ENCODE measurements around the gene ARNT2.
"Not testable (repeated sequence)": the region's sequence is repeated elsewhere in the genome, so short reads cannot be mapped to it uniquely, and the experiment has no call there.

ARNT2 gene

DNA sequence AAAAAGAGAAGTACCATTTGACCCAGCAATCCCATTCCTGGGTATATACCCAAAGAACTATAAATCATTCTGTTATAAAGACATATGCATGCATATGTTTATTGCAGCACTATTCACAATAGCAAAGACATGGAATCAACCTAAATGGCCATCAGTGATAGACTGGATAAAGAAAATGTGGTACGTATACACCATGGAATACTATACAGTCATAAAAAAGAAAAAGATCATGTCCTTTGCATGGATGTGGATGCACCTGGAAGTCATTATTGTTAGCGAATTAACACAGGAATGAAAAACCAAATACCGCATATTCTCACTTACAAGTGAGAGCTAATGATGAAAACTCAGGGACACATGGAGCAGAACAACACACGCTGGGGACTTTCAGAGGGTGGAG lies 106.8 kb downstream of the ARNT2 start:
- DNase-seq (ENCODE audit: low read depth in 1 of 2, low spot score in 1 of 2) = not testable (repeated sequence)

DNA sequence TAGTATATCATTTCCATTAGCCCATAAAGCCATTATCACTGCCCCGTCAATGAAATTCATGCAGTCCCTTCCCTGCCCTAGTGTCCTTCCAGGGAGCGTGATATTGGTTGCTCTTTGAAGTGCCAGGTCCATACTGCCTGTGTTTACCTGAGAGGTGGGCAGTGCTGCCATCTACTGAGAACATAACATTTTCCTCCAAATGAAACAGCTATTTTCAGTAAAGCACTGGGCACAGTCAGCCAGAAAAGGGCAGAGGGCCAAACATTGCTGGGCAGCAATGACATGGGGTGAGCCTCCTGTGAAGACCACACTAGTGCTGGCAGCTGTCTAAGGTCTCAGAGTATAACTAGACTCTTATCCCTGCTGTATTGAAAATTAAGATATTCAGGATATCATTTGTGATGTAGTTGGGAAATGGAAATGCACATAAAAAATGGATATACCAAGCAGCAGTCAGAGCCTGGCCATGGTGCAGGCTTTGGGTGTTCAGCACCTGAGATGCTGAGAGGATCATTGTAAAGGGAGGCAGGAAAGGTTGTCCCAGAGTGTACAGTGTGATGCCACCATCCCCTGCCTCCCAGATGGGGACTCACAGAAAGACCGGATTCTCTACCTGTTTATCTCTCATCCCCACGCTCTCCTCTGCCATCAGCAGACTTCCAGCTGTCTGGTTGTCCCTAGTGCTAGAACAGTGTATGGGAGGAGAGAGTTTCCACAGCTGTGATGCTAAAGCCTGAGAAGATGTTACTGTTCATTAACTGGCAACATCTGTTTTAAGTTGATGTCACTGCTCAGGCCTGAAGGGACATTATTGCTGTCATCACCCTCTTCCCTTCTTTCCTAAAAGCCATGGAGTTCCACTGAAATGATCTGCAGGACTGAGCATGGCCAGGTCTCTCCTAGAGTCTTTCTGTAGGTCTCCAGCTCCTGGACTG lies 108.8 kb downstream of the ARNT2 start:
- no peak for DNase-seq (ENCODE audit: low read depth in 1 of 2, low spot score in 1 of 2)

DNA sequence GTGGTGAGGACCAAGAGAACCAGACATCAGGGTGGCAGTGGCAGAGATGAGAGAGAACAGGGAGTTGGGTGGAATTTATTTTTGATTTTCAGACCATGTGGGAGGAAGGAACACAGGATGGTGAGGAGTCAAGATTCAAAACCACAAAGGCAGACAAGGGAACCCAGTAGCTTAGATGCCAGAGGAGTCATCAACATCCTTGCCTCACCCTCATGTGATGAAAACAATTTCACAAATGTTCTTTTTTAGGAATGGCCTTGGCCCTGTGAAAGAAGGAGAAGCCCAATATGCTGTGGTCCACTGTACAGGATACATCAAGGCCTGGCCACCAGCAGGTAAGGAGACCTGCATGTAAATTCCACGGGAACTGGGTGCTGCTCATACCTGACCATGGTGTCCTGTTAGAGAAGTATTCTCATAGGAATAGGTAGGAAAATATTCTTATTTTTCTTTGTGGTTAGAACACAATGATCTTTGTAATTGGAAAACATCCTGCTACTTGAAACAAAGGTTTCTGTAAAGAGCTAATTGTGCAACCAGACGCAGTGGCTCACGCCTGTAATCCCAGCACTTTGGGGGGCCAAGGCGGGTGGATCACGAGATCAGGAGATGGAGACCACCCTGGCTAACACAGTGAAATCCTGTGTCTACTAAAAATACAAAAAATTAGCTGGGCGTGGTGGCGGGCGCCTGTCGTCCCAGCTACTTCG lies 110.0 kb downstream of the ARNT2 start:
- no peak for DNase-seq (ENCODE audit: low read depth in 1 of 2, low spot score in 1 of 2)

DNA sequence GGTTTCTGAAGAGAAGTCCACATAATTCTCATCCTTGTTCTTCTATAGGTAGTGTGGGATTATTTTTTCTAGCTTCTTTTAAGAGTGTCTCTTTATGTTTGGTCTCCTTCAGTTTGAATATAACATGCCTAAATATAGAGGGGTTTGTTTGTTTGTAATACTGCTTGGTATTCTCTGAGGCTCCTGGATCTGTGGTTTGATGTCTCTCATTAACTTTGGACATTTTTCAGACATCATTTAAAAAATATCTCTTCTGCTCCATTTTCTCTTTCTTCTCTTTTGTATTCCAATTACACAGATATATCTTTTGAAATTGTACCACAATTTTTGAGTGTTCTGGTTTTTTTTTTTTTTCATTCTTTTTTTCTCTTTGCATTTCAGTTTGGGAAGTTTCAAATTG lies 113.1 kb downstream of the ARNT2 start:
- no peak for DNase-seq (ENCODE audit: low read depth in 1 of 2, low spot score in 1 of 2)

DNA sequence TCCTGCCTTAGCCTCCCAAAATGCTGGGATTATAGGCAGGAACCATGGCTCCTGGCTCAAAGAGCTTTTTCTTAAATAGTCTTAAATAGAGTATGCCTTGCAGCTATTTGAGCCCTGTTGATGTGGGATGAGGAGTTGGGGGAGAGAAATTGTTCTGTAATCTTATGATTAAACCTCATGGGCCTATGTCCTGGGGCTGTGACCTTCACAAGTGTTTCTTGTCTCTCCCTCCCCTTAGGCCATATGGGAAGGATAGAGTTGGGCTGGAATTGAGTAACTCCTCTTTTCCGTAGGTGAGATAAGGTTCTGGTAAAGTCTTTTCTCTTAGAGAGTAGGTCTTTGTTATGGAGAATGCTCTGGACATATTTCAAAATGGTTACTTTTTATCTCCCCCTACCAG lies 114.3 kb downstream of the ARNT2 start:
- DNase-seq (ENCODE audit: low read depth in 1 of 2, low spot score in 1 of 2) = no peak

DNA sequence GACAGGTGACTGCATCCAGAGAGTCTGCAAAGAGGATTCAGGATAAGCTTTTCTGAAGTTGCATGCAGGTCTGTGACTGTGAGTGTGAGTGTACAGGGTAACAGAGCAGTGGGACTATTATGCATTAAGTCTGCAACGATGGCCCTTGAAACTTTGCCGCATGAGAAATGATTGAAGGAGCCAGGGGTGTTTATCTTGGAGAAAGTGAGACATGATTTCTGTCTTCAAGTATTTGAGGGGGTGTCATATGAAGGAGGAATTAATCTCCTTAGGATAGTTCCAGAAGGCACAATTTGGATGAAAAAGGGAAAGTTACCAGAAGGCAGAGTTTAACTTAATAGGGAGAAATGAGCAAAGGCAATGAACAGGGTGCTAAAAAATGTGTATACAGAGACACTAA lies 119.6 kb downstream of the ARNT2 start:
- no peak for DNase-seq (ENCODE audit: low read depth in 1 of 2, low spot score in 1 of 2)

DNA sequence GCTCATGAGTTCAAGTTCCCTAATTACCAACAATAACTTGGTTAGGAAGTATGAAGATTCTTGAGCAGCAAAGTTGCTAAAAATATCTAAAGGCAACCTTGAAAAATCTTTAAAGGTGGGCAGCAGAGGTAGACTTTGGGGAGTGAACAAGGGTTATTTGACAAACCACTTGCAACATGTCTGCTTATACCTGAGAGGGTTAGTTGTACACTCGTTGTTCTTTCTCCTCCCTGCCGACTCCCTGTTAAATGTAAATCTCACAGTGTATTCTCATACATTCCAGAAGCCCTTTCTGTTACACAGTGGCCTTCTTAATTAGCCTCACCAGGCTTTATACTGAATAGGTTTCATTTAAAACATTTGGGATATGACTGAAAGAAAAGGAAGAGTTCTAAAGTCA lies 121.7 kb downstream of the ARNT2 start:
- DNase-seq (ENCODE audit: low read depth in 1 of 2, low spot score in 1 of 2) = no peak

DNA sequence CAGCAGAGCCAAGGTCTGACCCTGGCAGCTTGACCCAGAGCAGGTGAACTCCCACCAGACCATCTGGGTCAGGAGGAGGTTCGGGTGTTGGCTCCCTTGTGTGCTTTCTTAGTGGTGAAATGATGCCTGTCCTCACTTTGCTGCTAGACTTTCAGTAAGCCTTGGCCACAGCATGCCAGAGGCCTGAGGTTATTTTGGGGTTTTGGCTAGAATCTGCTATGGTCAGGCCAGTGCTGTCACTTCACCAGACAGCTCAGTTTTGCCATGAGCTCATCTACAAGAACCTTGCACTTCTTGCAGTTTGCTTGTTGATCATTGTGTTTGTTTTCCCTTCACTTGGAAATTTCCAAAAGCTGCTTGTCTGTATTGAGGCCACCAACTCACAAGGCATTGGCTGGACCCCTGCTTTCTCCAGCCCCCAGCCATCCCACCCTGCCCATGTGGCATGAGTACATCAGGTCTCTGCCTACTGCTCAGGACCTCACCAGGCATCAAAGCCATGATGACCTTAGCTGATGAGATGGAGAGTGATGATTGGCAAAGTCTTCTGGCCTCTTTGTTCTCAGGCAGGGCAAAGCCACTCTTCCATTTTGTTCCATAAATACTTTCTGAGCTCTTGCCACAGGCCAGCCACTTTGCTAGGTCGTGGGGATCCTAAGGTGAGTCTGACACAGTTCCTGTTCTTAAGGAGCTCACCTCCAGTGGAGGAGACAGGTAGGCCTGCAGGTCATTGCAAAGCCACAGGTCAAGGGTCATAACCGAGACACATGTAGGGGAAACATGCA lies 122.6 kb downstream of the ARNT2 start:
- DNase-seq (ENCODE audit: low read depth in 1 of 2, low spot score in 1 of 2) = no peak

DNA sequence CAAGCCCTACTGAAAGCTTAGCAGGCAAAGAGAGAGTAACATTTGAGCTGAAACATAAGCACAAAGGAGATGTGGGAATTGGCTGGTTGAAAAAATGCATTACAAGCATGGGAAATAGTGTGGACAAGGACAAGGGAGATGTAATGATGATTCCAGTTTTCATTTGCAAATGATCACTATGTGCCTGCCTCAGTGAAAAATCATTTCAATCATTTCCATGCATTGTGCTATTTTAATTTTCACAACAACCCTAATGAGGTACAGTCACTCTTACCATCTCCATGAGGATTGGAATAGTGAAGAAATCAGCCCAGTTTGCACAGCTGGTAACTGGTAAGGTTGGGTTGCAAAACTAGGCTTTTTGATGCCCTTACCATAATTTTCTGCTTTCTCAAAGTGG lies 123.2 kb downstream of the ARNT2 start:
- DNase-seq (ENCODE audit: low read depth in 1 of 2, low spot score in 1 of 2) = no peak

DNA sequence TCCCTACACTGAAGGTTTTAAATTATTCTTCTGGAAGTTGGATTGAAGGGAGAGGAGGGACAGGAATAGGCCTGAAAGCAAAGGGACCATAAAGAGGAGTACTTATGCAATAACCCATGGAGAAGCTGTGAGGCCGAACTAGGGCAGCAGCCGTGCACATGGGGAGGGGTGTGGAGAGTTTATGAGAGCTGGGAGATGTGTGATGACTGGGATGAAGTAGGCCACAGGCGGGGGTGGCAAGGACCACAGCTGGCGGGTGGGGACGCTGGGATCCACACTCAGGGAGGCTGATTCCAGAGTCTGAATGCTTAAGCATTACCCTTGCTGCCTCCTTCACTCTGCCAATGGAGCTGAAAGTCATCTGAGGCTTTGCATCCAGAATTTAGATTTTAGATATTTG lies 123.8 kb downstream of the ARNT2 start:
- no peak for DNase-seq (ENCODE audit: low read depth in 1 of 2, low spot score in 1 of 2)

DNA sequence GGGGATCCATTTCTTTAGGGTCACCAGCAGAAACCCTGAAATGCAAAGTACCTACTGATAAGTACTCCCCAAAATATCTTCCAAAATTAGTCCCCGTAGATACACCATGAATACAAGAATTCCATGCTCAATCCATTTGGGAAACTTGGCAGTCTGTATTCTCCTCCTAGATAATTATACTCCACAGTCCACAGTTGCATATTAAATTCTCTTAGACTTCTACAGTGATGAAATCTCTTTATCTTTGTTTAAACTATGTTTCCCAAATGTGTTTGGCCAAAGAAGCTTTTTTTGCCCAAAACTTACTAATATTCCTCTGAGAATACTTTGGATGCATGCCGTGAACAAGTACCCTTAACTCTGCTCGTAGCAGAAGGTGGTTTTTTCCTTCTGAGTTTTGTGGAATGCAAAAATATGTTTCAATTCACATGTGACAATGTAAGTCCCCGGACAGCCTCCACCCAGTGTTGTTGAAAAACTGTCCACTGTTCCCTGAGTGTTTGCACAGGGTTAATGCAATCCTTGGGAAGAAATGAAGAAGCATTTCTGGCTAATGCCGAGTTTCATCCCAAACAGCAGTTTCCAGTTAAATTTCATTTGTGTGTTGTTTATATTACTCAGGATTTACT lies 126.7 kb downstream of the ARNT2 start:
- no peak for DNase-seq (ENCODE audit: low read depth in 1 of 2, low spot score in 1 of 2)

DNA sequence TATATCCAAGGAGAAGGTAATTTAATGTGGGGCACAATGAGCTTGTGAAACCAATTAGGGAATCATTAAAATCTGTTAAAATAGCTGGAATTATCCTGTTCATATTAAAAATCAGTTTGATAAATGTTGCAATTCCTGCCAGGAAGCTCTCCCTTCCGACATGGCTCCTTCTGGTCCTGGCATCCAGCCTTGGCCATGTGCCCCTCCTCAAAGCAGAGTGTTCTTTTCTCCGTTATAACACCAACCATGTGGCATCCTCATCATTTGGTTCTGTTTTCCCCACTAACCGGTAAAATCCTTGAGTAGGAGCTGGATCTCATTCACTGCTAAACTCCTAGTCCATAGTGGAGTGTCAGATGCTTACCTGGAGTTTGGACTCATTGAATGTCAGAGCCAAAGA lies 127.2 kb downstream of the ARNT2 start:
- DNase-seq (ENCODE audit: low read depth in 1 of 2, low spot score in 1 of 2) = no peak

DNA sequence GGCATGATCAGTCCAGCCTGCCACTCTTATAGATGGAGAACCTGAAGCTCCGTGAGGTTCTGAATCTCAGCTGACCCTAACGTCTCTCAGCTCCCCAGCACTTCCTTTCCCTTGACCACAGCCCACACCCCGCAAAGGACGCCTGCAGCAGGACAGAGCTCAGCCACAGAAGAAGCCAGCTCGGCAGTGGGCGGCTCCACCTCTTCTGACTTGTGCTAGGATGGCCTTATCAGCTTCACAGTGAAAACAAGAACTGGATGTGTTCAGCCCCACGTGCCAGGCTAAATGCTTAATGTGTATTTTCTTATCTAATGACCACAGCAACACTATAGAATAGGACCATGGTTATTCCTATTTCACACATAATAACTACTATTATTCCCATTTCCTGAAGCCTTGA lies 127.6 kb downstream of the ARNT2 start:
- no peak for DNase-seq (ENCODE audit: low read depth in 1 of 2, low spot score in 1 of 2)

DNA sequence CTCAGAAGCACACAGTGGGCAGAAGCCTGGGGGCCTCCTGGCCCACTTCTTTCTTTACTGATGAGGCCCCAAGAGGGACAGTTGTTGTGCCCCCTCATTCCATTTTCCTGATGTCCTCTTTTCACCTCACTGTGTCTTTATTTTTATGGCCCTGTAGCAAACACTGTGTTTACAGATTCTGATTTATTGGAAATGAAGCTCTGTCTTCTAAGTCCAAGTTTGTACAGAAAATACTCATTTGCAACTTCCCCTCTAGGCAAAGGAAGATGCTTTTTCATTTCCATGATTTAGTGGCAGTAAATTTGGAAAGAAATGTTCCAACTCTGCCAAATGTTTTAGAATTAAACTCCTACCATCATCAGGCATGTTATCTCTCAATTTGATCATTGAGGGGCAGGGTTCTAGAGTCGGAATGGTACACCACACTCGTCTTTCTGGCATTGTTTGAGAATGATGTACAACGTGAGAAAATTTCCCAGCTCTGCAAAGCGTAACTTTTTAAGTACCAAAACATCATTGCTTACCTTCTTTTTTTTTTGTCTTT lies 129.7 kb downstream of the ARNT2 start:
- DNase-seq (ENCODE audit: low read depth in 1 of 2, low spot score in 1 of 2) = no peak

DNA sequence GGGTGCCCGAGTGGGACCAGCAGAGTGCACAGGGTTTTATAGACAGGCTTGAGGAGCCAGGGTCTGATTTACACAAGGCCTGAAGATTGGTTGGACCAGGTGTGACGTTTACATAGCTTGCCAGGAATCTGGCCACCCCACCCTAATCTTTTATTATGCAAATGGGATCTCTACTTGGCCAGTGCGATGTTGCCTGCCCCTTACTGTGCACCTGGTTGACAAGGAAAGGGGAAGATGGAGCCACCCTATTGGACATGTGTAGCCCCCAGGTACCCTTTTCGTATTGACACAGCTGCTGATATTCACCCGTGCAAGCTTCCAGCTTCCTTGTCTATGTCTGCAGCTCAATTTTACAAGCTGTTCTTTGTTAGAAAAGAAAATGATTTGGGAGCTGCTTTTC lies 132.0 kb downstream of the ARNT2 start:
- DNase-seq (ENCODE audit: low read depth in 1 of 2, low spot score in 1 of 2) = no peak

DNA sequence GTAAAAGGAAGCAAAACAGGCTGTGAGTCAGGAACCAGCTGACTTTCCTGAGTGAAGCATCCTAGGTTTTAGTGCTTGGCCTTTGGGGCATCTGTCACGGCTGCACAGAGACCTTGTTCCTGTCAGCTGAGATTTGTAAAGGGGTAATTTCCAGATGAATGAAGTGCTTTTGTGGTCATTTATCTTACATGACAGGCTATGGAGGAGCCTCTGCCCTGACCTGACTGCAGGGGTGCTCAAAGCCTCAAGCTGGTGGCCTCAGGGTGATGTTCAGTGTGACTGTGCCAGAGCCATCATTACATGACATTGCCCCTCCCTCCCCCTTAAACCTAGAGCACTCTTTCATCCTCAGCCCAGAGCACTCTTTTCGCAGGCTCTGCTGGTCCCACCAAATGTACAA lies 132.5 kb downstream of the ARNT2 start:
- no peak for DNase-seq (ENCODE audit: low read depth in 1 of 2, low spot score in 1 of 2)

DNA sequence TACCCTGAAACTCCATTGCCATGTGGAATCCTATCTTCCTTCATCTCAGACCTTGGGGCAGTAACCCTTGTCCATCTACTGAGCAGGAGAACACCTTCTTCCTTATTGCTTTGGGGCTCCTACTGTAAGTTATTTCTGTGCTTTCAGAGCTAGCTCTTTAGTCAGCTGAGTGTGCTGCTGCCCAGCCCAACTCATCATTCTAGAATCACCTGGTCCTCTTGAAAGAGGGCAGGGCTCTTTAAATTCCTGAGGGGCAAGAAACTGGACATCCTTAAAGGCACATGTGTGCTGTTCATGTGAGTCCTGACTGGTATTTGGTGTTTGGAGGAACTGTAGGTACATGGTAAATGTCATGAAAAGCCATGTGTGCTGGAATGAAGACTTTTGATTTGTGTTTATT lies 140.9 kb downstream of the ARNT2 start:
- DNase-seq (ENCODE audit: low read depth in 1 of 2, low spot score in 1 of 2) = no peak

DNA sequence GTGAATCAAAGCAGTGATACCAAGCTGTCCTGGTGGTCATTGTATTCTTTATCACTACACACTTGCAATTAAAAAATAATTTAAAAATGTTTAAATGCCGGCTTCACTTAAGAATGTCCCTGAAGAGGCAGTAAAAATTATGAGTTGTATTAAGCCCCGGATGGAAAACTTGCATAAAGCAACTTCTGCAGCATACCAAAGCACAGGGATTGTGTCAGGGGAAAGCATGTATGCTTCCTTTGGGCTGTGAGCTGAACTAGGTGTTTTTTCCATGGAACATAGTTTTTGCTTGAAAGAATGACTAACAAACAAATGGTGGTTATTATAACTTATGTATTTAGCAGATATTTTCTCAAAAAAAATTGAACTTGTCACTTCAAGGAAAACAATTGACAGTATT lies 143.1 kb downstream of the ARNT2 start:
- DNase-seq (ENCODE audit: low read depth in 1 of 2, low spot score in 1 of 2) = no peak

DNA sequence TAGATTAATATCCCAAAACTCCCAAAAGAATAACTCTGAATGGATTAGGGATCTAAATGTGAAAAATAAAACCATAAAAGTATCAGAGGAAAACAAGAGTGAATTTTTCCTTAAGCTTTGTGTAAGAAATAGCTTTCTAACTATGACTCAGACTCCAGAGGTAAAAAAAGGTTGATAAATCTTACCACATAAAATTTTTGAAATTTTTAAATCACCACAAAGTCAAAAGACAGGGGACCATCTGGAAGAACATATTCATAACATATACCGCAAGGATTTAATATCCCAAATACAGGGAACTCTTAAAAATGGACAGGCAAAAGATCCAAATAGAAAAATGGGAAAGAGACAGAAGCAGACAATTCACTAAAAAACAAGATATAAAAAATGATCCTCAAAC lies 145.0 kb downstream of the ARNT2 start:
- no peak for DNase-seq (ENCODE audit: low read depth in 1 of 2, low spot score in 1 of 2)

DNA sequence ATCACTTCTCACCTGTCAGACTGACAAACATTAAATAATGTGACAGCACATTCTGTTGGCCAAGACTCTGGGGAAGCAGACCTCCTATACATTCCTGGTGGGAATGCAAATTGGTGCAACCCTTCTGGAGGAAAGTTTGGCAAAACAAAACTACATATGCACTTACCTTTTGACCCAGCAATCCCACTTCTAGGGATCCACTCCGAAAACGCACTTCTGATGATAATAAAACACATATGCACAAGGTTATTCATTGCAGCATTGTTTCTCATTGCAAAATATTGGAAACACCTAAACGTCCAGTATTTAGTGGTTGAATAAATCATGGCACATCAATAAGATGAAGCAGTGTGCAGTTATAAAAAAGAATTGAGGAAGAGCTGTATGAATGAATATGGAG lies 145.5 kb downstream of the ARNT2 start:
- DNase-seq (ENCODE audit: low read depth in 1 of 2, low spot score in 1 of 2) = no peak
